Spleen (tissue), 11 donors: ENCODE results near the gene TMEM94. TPM values are rescaled to one million over a fixed set of nuclear protein-coding genes. Genes with fewer than 3 reads are reported as not detected.
A peak's percentile ranks its signal among the peaks of the same experiment; 100 is the strongest.

Experiments used
- DNase-seq: peaks from one replicate; pipeline ENCODE4 v3.0.0-alpha.2; 2020
- H3K27ac ChIP-seq, 8 donors: fragments of 200-600 bp; sonication (generic) in 7 of 8; 1 replicate in 4 of 8; 2 replicates in 4 of 8; pipeline versions ENCODE4 v1.5.0 to v1.8.0; 2016 to 2021; ENCODE audit warnings: inconsistent platforms in 4 of 8, mild to moderate bottlenecking in 4 of 8, moderate library complexity in 1 of 8
- H3K27me3 ChIP-seq, 7 donors: fragments of 200-600 bp; sonication (generic) in 6 of 7; replicated peaks in 1 of 7; 1 replicate in 4 of 7; 2 replicates in 3 of 7; pipeline versions ENCODE4 v1.5.0 to v1.8.0; 2016 to 2021; ENCODE audit warnings: inconsistent platforms in 3 of 7, mild to moderate bottlenecking in 1 of 7
- H3K36me3 ChIP-seq, 6 donors: fragments of 200-600 bp; sonication (generic) in 5 of 6; 1 replicate in 4 of 6; 2 replicates in 2 of 6; pipeline versions ENCODE4 v1.5.0 to v1.8.0; 2016 to 2021; ENCODE audit warnings: inconsistent platforms in 2 of 6
- H3K4me1 ChIP-seq, 6 donors: fragments of 200-600 bp; sonication (generic) in 5 of 6; 1 replicate in 3 of 6; 2 replicates in 3 of 6; pipeline versions ENCODE4 v1.5.0 to v1.8.0; 2016 to 2021; ENCODE audit warnings: inconsistent platforms in 3 of 6
- H3K4me3 ChIP-seq, 8 donors: fragments of 200-600 bp; sonication (generic) in 7 of 8; 1 replicate in 4 of 8; 2 replicates in 4 of 8; pipeline versions ENCODE4 v1.5.0 to v1.8.0; 2016 to 2021; ENCODE audit warnings: inconsistent platforms in 4 of 8, mild to moderate bottlenecking in 4 of 8, moderate library complexity in 2 of 8
- H3K9me3 ChIP-seq, 8 donors: fragments of 200-600 bp; sonication (generic) in 7 of 8; 1 replicate in 4 of 8; 2 replicates in 4 of 8; pipeline versions ENCODE4 v1.5.0 to v1.8.0; 2016 to 2021; ENCODE audit warnings: inconsistent platforms in 4 of 8
- POLR2A ChIP-seq, 3 donors: fragments of 450-650 bp; IDR thresholded peaks; one replicate each; pipeline ENCODE4 v1.5.1; 2017; ENCODE audit warnings: antibody characterized with exemption in 3 of 3, mild to moderate bottlenecking in 1 of 3
- POLR2AphosphoS5 ChIP-seq, 3 donors: sonication (generic); formaldehyde crosslinking; IDR thresholded peaks; one replicate each; pipeline ENCODE4 v1.5.1; 2017; ENCODE audit warnings: antibody characterized with exemption in 3 of 3
- WGBS, 5 donors: extraction: QIAGEN DNeasy Blood & Tissue Kit in 3 of 5; methylation state at CpG; one replicate each; pipeline versions ENCODE4 v1.1.5 to v1.1.7; 2013 to 2018; 5-methylcytosine and 5-hydroxymethylcytosine counted together
- intact Hi-C: fragments of 100-400 bp; cut with DNase I; formaldehyde crosslinking; loops from one replicate; pipeline ENCODE4 v1.15.0; 2023; ENCODE audit warnings: low total_unique reads
- polyA plus RNA-seq, 3 donors: library from polyadenylated mRNA; stranded (reverse); fragments of 200-250 nt; gene quantifications; one replicate each; pipeline ENCODE4 v1.2.1, GENCODE V29; 2013
- total RNA-seq, 7 donors: library from RNA; depleted of rRNA in 3 of 7; stranded (reverse); fragments of >200 nt in 3 of 7; fragmentation: NEBNext Ultra II Directional in 4 of 7; extraction: Animal tissue kit (Norgen Biotek cat#: 25700) in 4 of 7; gene quantifications; one replicate each; pipeline versions ENCODE4 v1.1.0 to v1.2.1, GENCODE V29; 2016 to 2021
- TF ChIP-seq, protein P1 (sequence below), 11 experiments: fragments of 200-600 bp in 7 of 11; fragments of 450-650 bp in 4 of 11; sonication (generic) in 4 of 11; IDR thresholded peaks in 8 of 11; conservative IDR thresholded peaks in 3 of 11; 1 replicate in 7 of 11; 2 replicates in 4 of 11; pipeline versions ENCODE4 v1.4.0 to v1.8.0; 2016 to 2021; ENCODE audit warnings: antibody characterized with exemption in 11 of 11, inconsistent platforms in 4 of 11, mild to moderate bottlenecking in 1 of 11
- donor health status: healthy with polysubstance abuse.
- donor health status: DM: no; HTN: no; CAD: no; lungs with moderate emphysema.
- donor health status: DM: no; HTN: no; CAD: no.
- donor health status: Bipolar disorder and iron deficiency.
- donor health status: healthy.
- donor health status: DM: no; HTN: no; CAD: no.
- donor health status: DM: yes; HTN: yes; CAD: no.

TMEM94 gene
- total and polyA plus RNA-seq, 10 donors: 24.8 to 101 (median 85.9) TPM

- Histone ChIP-seq H3K27me3 (no peaks in the 10 kb centered on the region), H3K4me1 (peaks cover 0 to 42% (median 27%) of the 10 kb centered on the region in 6 donors), H3K27ac (no peak overlapping the region), H3K4me3 (no peak overlapping the region), H3K9me3 (no peaks in the 10 kb centered on the region), H3K36me3 (peaks cover 0 to 100% (median 67%) of the 10 kb centered on the region in 6 donors)
- intact Hi-C loops: no loop called here
- WGBS, 5 donors: 93 to 98% (median 97%) methylated on average over 6 to 23 of the region's 23 CpGs
- TF ChIP-seq POLR2A (IDR thresholded peaks at IDR 0.05) (no peak), POLR2AphosphoS5 (IDR thresholded peaks at IDR 0.05) (no peak)
- TF ChIP-seq, protein P1, sequence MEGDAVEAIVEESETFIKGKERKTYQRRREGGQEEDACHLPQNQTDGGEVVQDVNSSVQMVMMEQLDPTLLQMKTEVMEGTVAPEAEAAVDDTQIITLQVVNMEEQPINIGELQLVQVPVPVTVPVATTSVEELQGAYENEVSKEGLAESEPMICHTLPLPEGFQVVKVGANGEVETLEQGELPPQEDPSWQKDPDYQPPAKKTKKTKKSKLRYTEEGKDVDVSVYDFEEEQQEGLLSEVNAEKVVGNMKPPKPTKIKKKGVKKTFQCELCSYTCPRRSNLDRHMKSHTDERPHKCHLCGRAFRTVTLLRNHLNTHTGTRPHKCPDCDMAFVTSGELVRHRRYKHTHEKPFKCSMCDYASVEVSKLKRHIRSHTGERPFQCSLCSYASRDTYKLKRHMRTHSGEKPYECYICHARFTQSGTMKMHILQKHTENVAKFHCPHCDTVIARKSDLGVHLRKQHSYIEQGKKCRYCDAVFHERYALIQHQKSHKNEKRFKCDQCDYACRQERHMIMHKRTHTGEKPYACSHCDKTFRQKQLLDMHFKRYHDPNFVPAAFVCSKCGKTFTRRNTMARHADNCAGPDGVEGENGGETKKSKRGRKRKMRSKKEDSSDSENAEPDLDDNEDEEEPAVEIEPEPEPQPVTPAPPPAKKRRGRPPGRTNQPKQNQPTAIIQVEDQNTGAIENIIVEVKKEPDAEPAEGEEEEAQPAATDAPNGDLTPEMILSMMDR (IDR thresholded peaks at IDR 0.05 in 8 of 11, conservative IDR thresholded peaks at IDR 0.05 in 3 of 11): no peak
- DNase-seq: peak; percentile 69
These were observed 37.2 kb downstream of the TMEM94 start for GRCh38 chr17:75493476-75494129.

GRCh38 chr17:75494326-75494877 is 38.0 kb downstream of the TMEM94 start:
- DNase-seq: no peak
- WGBS, 5 donors: 88 to 96% (median 94%) methylated on average over 11 to 14 of the region's 14 CpGs
- intact Hi-C loops: no loop called here
- Histone ChIP-seq H3K9me3 (no peaks in the 10 kb centered on the region), H3K36me3 (peaks cover 0 to 100% (median 71%) of the 10 kb centered on the region in 6 donors), H3K27me3 (no peaks in the 10 kb centered on the region), H3K27ac (no peak overlapping the region), H3K4me3 (no peak overlapping the region), H3K4me1 (peaks cover 0 to 42% (median 30%) of the 10 kb centered on the region in 6 donors)
- TF ChIP-seq POLR2A (IDR thresholded peaks at IDR 0.05): no peak
- TF ChIP-seq, protein P1 (IDR thresholded peaks at IDR 0.05 in 8 of 11, conservative IDR thresholded peaks at IDR 0.05 in 3 of 11): no peak
- no peak for TF ChIP-seq POLR2AphosphoS5 (IDR thresholded peaks at IDR 0.05)

DNA sequence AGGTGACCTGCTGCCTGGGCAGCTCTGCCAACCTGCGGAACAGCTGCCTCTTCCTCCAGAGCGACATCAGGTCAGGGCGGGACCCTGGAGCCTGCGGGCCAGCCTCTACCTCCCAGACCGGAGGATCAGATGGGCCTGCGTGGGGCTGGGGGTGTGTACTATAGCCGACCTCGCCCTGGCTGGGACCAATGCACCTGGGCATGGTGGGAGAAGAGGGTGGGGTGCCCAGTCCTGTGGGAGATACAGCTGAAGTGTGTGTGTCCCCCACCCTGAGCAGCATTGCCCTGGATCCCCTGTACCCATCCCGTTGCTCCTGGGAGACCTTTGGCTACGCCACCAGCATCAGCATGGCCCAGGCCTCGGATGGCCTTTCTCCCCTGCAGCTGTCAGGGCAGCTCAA is 39.6 kb downstream of the TMEM94 start:
- Histone ChIP-seq H3K4me3 (no peak overlapping the region), H3K4me1 (peaks cover 0 to 42% (median 27%) of the 10 kb centered on the region in 6 donors), H3K27me3 (no peaks in the 10 kb centered on the region), H3K36me3 (peaks cover 0 to 100% (median 81%) of the 10 kb centered on the region in 6 donors), H3K9me3 (no peaks in the 10 kb centered on the region), H3K27ac (no peak overlapping the region)
- 87 to 96% (median 93%) methylated on average over 6 to 11 of the region's 11 CpGs for whole genome bisulfite sequencing, 5 donors
- TF ChIP-seq POLR2AphosphoS5 (IDR thresholded peaks at IDR 0.05): no peak
- TF ChIP-seq, protein P1 (IDR thresholded peaks at IDR 0.05 in 8 of 11, conservative IDR thresholded peaks at IDR 0.05 in 3 of 11): no peak
- DNase-seq: peak; percentile 66
- intact Hi-C loops: no loop called here

- Histone ChIP-seq H3K4me3 (no peak overlapping the region), H3K9me3 (no peaks in the 10 kb centered on the region), H3K36me3 (peaks cover 0 to 100% (median 63%) of the 10 kb centered on the region in 6 donors), H3K4me1 (peaks cover 0 to 58% (median 33%) of the 10 kb centered on the region in 6 donors), H3K27me3 (no peaks in the 10 kb centered on the region), H3K27ac (peak overlapping the region in 6 of 8 donors; percentile 24 to 90 (median 59))
- intact Hi-C loops: no loop called here
- DNase-seq: peak; percentile 63
- WGBS, 5 donors: 39 to 60% (median 47%) methylated on average over 20 to 21 of the region's 21 CpGs
- TF ChIP-seq POLR2AphosphoS5 (IDR thresholded peaks at IDR 0.05): peak; percentile 18 to 46 (median 30)
- no peak for TF ChIP-seq POLR2A (IDR thresholded peaks at IDR 0.05)
These were observed 41.7 kb downstream of the TMEM94 start for GRCh38 chr17:75498039-75498725.
